PFSK-1 (cell line): ENCODE results near the gene SEC24C.

ENCODE experiments used
- FOXP2 ChIP-seq: optimal IDR thresholded peaks from 2 replicates; pipeline ENCODE3; 2011; ENCODE audit warnings: borderline replicate concordance, control low read depth, inconsistent platforms; ENCODE audit not compliant: insufficient read depth; ENCODE audit errors: extremely low read length, extremely low read depth
- POLR2AphosphoS5 ChIP-seq: IDR thresholded peaks from 2 replicates; pipeline ENCODE4 v1.6.1; 2012; ENCODE audit warnings: low read depth, mild to moderate bottlenecking, control low read depth, low read length, moderate library complexity
- SIN3A ChIP-seq: IDR thresholded peaks from 2 replicates; pipeline ENCODE4 v1.6.1; 2012; ENCODE audit warnings: mild to moderate bottlenecking, low read length, moderate library complexity, borderline replicate concordance; ENCODE audit not compliant: insufficient read depth
- TAF1 ChIP-seq: IDR thresholded peaks from 2 replicates; pipeline ENCODE4 v1.6.1; 2012; ENCODE audit warnings: low read length, control low read depth, borderline replicate concordance; ENCODE audit not compliant: insufficient read depth
- TF ChIP-seq, protein P1 (sequence below), 2 experiments: IDR thresholded peaks; 2 replicates each; pipeline versions ENCODE4 v1.6.1 to v1.8.0; 2011 to 2012; ENCODE audit warnings: low read depth in 2 of 2, low read length in 2 of 2, control low read depth in 1 of 2, inconsistent platforms in 1 of 2, mild to moderate bottlenecking in 1 of 2, moderate library complexity in 1 of 2; ENCODE audit not compliant: insufficient read depth in 1 of 2

SEC24C gene

DNA sequence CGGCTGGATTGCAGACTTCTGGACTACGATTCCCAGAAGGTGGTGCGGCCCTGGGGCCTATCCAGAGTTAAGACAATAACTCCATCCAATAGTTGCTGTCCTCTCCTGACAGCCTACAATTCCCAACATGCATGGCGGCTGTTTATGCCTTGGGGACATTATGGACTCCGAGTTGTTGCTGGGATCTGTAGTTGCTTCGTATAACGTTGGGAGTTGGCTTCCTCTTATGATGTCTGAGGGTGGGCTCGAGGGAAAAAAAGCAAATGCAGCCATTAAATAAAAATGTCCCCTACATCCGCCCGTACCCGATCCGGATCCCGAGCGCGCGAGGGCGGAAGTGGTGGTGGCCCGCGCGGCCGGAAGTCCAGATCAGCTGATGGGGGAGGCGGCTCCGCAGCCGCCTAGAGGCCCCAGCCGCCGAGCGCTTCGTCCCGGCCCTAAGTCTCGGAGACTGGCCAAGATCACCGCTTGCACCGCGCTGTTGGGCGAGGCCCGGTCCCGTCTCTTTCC lies 41.1 kb downstream of the SEC24C start, which contains the start of gene ZSWIM8:
ZSWIM8 (plus strand) TSS at position 396 of the 510 bp plus-strand sequence. CDS start 273 bp downstream, outside the sequence.
- TF ChIP-seq POLR2AphosphoS5 (peak; percentile 42), FOXP2 (peak; percentile 50), SIN3A (peak; percentile 97; the same call in 1 of the 2 replicates), TAF1 (peak; percentile 77; the same call in 1 of the 2 replicates)
- TF ChIP-seq, protein P1, sequence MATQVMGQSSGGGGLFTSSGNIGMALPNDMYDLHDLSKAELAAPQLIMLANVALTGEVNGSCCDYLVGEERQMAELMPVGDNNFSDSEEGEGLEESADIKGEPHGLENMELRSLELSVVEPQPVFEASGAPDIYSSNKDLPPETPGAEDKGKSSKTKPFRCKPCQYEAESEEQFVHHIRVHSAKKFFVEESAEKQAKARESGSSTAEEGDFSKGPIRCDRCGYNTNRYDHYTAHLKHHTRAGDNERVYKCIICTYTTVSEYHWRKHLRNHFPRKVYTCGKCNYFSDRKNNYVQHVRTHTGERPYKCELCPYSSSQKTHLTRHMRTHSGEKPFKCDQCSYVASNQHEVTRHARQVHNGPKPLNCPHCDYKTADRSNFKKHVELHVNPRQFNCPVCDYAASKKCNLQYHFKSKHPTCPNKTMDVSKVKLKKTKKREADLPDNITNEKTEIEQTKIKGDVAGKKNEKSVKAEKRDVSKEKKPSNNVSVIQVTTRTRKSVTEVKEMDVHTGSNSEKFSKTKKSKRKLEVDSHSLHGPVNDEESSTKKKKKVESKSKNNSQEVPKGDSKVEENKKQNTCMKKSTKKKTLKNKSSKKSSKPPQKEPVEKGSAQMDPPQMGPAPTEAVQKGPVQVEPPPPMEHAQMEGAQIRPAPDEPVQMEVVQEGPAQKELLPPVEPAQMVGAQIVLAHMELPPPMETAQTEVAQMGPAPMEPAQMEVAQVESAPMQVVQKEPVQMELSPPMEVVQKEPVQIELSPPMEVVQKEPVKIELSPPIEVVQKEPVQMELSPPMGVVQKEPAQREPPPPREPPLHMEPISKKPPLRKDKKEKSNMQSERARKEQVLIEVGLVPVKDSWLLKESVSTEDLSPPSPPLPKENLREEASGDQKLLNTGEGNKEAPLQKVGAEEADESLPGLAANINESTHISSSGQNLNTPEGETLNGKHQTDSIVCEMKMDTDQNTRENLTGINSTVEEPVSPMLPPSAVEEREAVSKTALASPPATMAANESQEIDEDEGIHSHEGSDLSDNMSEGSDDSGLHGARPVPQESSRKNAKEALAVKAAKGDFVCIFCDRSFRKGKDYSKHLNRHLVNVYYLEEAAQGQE (IDR thresholded peaks at IDR 0.05; ENCODE audit: insufficient read depth in 1 of 2, low read depth in 2 of 2, low read length in 2 of 2): peak in 1 of 2 experiments; percentile 36; a peak in 1 of 4 replicates

DNA sequence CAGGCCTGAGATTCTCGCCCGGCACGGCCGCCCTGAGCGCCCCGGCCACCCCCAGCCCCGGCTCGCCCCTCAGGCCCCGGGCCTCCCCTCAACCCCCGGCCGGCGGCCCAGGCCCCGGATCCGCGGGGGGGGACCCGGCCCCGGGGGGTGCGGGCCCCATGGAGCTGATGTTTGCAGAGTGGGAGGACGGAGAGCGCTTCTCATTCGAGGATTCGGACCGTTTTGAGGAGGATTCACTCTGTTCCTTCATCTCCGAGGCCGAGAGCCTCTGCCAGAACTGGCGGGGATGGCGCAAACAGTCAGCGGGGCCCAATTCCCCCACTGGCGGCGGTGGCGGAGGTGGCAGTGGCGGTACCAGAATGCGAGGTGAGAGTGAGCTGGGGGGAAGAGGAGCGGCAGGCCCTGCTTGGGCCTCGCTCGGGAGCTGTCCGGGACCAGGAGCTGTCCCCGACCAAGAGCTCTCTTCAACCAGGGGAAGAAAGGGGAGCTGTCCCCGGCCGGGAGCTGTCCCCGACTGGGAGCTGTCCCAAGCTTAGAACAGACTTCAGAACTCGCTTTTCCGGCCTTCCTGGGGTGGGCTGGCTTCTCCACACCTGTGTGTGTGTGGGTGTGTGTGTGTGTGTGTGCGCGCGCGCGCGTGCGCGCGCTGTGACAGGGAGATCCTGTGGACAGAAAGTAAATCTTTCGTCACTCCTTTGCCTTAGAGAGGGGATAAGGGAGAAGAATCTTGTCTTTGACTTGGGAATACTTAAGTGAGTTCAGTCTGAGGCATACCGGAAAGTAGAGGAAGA lies 41.7 kb downstream of the SEC24C start:
- TF ChIP-seq POLR2AphosphoS5 (no peak), TAF1 (no peak), FOXP2 (no peak), SIN3A (peak; percentile 61; the same call in 1 of the 2 replicates)
- TF ChIP-seq, protein P1 (IDR thresholded peaks at IDR 0.05; ENCODE audit: insufficient read depth in 1 of 2, low read depth in 2 of 2, low read length in 2 of 2): peak; percentile 74 to 89

DNA sequence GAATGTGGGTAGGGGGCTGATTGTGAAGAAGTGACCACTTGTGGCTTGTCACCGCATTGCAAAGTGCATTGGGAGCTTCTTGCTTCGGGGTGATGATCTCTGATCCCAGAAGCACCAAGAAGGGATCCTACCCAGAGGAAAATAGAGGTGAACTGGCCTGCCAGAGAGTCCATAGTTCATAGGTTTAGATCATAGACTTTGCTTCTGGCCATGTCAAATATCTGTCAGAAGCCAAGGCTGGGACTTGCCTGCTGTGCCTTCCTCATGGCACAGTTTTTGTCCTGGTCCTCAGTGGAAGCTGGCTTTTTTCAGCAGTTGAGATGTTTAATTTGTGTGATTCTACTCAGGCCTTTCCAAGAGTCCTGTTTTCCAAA lies 42.3 kb downstream of the SEC24C start:
- no peak for TF ChIP-seq FOXP2
- no peak for TF ChIP-seq POLR2AphosphoS5
- TF ChIP-seq, protein P1 (IDR thresholded peaks at IDR 0.05; ENCODE audit: insufficient read depth in 1 of 2, low read depth in 2 of 2, low read length in 2 of 2): no peak
- TF ChIP-seq SIN3A: no peak
- no peak for TF ChIP-seq TAF1

DNA sequence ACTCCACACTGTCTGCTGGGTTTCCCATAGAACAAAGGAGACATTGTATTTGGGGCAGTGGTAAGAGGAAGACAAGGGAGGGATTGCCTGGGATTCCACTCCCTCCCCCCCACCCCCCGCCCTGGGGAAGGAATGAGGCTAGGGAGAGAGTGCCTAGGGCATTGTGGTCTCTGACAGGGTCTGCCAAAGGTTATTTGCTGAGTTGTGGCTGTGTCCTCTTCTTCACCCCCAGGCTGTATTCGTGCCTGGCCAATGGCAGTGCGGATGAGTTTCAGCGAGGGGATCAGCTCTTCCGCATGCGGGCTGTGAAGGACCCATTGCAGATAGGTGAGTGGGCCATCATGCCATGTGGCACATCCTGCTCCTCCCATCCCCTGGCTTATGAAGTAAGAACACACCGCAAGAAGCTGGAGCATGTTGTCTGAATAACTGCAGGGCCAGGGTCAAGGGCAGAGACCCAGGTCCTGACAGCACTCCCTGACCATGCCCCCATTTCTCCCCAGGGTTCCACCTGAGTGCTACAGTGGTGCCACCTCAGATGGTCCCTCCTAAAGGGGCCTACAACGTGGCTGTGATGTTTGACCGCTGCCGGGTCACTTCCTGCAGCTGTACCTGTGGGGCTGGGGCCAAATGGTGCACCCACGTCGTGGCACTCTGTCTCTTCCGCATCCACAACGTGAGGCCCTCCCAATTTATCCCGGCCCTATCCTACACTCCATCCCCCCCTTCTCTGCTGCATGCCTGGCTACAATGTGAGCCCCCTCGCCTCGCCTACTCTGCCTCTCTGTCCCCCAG lies 44.9 kb downstream of the SEC24C start:
- TF ChIP-seq, protein P1 (IDR thresholded peaks at IDR 0.05; ENCODE audit: insufficient read depth in 1 of 2, low read depth in 2 of 2, low read length in 2 of 2): no peak
- TF ChIP-seq SIN3A (no peak), FOXP2 (no peak)
